Measurements from ENCODE around the gene GEMIN5.

The GEMIN5 gene

DNA sequence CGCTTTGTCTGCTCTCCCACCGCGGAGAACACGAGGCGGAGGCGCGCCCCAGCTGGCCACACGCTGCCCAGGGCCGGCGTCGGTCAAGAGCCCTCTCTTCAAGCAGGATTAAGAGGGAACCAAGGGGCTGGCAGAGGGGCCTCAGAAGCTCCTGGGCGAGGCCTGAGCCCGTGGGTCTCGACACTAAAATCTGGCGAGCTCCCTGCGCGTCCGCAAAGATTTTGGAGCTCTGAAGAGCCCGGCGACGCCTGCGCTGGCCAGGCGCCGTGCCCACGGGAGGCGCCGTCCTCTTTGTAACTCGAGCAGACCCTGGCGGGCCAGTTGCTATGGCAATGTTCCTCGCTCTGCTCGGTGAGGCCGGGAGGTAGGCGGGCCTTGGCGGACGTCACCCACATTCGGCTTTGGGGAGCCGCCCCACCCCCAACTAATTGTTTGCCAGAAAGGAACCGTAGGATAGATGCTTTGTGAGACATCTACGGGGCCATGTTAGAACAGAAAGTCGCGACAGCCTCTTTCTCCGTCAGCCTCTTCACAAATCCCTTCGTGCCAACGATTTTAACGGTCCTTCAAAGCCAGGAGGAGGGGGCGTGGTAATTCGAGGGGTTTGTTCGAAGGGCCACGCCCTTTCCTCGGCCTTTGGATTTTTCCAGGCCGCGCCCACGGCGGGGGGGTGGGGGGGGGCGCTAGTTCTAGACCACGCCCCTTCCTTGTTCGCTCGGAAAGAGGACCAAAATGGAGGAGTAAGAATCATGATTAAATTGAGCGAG is 80.3 kb downstream of the GEMIN5 start:
- peak overlapping the region; percentile 85 for H3K4me3 ChIP-seq (replicated peaks; ENCODE audit: low read depth, low read length)
- TF ChIP-seq, protein P1, sequence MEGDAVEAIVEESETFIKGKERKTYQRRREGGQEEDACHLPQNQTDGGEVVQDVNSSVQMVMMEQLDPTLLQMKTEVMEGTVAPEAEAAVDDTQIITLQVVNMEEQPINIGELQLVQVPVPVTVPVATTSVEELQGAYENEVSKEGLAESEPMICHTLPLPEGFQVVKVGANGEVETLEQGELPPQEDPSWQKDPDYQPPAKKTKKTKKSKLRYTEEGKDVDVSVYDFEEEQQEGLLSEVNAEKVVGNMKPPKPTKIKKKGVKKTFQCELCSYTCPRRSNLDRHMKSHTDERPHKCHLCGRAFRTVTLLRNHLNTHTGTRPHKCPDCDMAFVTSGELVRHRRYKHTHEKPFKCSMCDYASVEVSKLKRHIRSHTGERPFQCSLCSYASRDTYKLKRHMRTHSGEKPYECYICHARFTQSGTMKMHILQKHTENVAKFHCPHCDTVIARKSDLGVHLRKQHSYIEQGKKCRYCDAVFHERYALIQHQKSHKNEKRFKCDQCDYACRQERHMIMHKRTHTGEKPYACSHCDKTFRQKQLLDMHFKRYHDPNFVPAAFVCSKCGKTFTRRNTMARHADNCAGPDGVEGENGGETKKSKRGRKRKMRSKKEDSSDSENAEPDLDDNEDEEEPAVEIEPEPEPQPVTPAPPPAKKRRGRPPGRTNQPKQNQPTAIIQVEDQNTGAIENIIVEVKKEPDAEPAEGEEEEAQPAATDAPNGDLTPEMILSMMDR (IDR thresholded peaks at IDR 0.05; ENCODE audit: low read depth, low read length, missing control alignments), result no peak
- peak; percentile 88 for DNase-seq (ENCODE audit: extremely low read depth, low read depth)

DNA sequence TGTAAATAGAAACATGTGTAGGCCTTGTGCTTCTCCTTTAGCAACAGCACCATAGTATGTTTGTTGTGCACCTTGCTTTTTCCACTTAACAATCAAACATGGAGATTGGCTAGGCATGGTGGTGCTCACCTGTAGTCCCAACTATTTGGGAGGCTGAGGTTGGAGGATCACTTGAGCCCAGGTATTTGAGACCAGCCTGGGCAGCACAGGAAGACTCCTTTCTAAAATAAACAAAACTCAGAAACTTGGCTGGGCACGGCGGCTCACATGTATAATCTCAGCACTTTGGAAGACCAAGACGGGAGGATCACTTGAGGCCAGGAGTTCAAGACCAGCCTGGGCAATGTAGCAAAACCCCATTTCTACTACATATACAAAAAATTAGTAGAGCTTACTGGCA is 86.7 kb downstream of the GEMIN5 start:
- no peak for DNase-seq (ENCODE audit: extremely low read depth, low read depth)
- no peak overlapping the region for H3K4me3 ChIP-seq (replicated peaks; ENCODE audit: low read depth, low read length)
- TF ChIP-seq, protein P1 (IDR thresholded peaks at IDR 0.05; ENCODE audit: low read depth, low read length, missing control alignments), result no peak

DNA sequence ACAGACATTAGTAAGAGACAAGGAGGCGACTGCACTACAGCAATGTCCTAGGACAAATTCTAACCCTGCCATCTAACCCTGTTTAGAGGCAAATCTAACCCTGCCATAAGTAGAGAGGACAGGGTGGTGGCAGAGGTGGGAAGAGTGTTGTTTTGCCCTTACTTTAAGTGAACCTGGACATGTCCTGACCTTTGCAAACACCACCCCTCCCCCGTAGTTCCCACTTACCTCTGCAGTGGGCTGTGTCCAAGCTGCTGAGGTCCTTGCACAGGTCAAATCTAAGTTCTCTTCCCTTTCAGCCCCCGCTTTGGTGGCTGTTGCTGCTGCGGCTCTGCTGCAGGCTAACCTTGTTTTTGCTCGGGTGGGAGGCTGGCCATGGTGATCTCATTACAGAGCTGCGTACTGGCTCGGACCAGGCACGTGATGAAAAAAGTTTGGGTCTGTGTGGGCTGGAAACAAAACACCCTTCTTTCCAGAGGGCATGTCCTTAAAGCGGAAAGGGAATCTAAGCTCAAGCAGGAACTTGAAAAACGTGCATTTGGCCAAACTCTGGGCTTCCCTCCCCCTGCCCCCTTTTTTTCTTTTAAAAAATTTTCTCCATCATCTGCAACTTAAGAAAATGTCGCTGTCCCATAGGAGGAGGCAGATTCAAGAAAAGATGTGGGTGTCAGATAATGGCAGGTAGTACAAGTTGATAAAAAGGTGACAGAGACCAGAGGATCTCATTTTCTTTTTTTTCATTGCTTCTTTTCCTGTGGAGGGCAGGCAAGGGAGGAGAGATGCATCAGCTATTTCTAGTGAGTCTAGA is 87.6 kb downstream of the GEMIN5 start, which contains the start of gene FAXDC2:
TSS of gene FAXDC2 (minus strand) at position 349 of the 808 bp plus-strand sequence. CDS start 12,425 bp downstream, outside the sequence.
- TF ChIP-seq, protein P1 (IDR thresholded peaks at IDR 0.05; ENCODE audit: low read depth, low read length, missing control alignments), result no peak
- DNase-seq (ENCODE audit: extremely low read depth, low read depth), result peak; percentile 80
- peak within 1 kb of the TSS; percentile 47 for H3K4me3 ChIP-seq (replicated peaks; ENCODE audit: low read depth, low read length)

DNA sequence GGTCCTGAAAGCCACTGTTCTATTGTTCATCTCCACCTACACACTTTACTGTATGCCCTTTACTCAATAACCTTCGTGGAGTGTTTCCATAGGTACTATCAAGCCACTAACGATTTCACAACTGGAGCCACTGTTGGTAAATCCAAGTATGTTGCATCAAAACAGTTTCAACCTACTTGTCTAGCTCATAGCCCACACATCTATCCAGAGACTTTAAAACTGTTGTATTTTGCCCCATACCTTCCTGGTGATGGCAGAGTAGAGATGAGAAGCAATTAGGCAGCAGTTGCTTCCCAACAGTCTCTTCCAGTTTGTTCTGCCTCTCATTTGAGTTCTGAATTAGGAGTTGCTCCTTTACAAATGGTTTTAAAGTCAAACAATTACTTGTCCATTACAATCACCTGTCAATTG is 88.2 kb downstream of the GEMIN5 start:
- TF ChIP-seq, protein P1 (IDR thresholded peaks at IDR 0.05; ENCODE audit: low read depth, low read length, missing control alignments), result no peak
- DNase-seq (ENCODE audit: extremely low read depth, low read depth), result no peak
- H3K4me3 ChIP-seq (replicated peaks; ENCODE audit: low read depth, low read length), result peak overlapping the region; percentile 47

- DNase-seq (ENCODE audit: extremely low read depth, low read depth), result no peak
- TF ChIP-seq, protein P1 (IDR thresholded peaks at IDR 0.05; ENCODE audit: low read depth, low read length, missing control alignments), result no peak
- peak overlapping the region; percentile 47 for H3K4me3 ChIP-seq (replicated peaks; ENCODE audit: low read depth, low read length)
These were observed 88.7 kb downstream of the GEMIN5 start for GRCh38 chr5:154849264-154849785.

DNA sequence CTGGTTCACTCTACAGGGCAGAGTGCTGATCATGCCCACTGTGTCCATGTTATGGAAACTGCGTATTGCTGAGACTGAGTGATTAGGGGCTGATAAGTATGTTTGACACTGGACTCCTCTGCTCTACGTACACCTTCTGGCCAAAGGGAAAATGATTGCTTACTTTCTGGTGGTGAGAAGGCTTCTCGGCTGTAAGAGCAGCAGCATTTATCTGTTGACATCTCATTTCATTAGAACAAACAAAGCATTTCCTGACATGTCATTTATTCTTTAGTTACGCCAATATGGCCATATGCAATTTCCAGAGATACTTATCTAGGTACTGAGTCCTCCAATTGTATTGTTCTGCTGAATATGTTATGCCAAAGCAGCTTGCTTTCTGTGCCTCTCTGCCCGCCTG is 93.2 kb downstream of the GEMIN5 start:
- no peak for DNase-seq (ENCODE audit: extremely low read depth, low read depth)
- no peak overlapping the region for H3K4me3 ChIP-seq (replicated peaks; ENCODE audit: low read depth, low read length)
- TF ChIP-seq, protein P1 (IDR thresholded peaks at IDR 0.05; ENCODE audit: low read depth, low read length, missing control alignments), result no peak
